Activated gamma-delta T cell (primary cell): ENCODE results near the gene TM9SF1.
"Not testable (repeated sequence)": the region's sequence is repeated elsewhere in the genome, so short reads cannot be mapped to it uniquely, and the experiment has no call there.

Source experiments
- DNase-seq: peaks from one replicate; lab custom pipeline; 2025; lab: John Stamatoyannopoulos, UW

Gene TM9SF1

GRCh38 chr14:24226473-24226872 lies 31.2 kb upstream of the TM9SF1 start:
- DNase-seq = no peak

GRCh38 chr14:24224618-24225071 lies 29.4 kb upstream of the TM9SF1 start:
- DNase-seq = no peak

- DNase-seq = not testable (repeated sequence)
Observed at GRCh38 chr14:24222987-24223386, 27.7 kb upstream of the TM9SF1 start.

- DNase-seq = no peak
Observed at GRCh38 chr14:24219521-24219920, 24.3 kb upstream of the TM9SF1 start.

- no peak for DNase-seq
Observed at GRCh38 chr14:24219080-24219479, 23.8 kb upstream of the TM9SF1 start.

- not testable (repeated sequence) for DNase-seq
Observed at GRCh38 chr14:24216876-24217275, 21.6 kb upstream of the TM9SF1 start.

GRCh38 chr14:24216345-24216699 lies 21.1 kb upstream of the TM9SF1 start:
- DNase-seq = no peak

- DNase-seq = peak; percentile 61
Observed at GRCh38 chr14:24215495-24216344, 20.5 kb upstream of the TM9SF1 start, which contains the start of gene MDP1. MDP1 (minus strand) TSS chr14:24216066; CDS start chr14:24215955, 111 bp downstream.

- no peak for DNase-seq
Observed at GRCh38 chr14:24213866-24214662, 18.8 kb upstream of the TM9SF1 start.

- peak; percentile 94 for DNase-seq
Observed at GRCh38 chr14:24212924-24213865, 18.0 kb upstream of the TM9SF1 start, which contains the start of gene CHMP4A. CHMP4A (minus strand) TSS chr14:24213488; CDS start chr14:24213439, 49 bp downstream.

GRCh38 chr14:24211311-24211710 lies 16.1 kb upstream of the TM9SF1 start:
- DNase-seq = no peak

GRCh38 chr14:24207625-24208024 lies 12.4 kb upstream of the TM9SF1 start:
- no peak for DNase-seq

GRCh38 chr14:24207104-24207551 lies 11.9 kb upstream of the TM9SF1 start:
- DNase-seq = no peak

- DNase-seq = no peak
Observed at GRCh38 chr14:24206260-24207103, 11.2 kb upstream of the TM9SF1 start.

- DNase-seq = no peak
Observed at GRCh38 chr14:24204163-24205146, 9.2 kb upstream of the TM9SF1 start.

GRCh38 chr14:24203249-24203886 lies 8.1 kb upstream of the TM9SF1 start:
- DNase-seq = not testable (repeated sequence)

- DNase-seq = not testable (repeated sequence)
Observed at GRCh38 chr14:24202538-24202937, 7.3 kb upstream of the TM9SF1 start.

GRCh38 chr14:24198814-24199524 lies 3.7 kb upstream of the TM9SF1 start:
- DNase-seq = no peak
